Measurements from ENCODE around the gene ARHGAP22.

The ARHGAP22 gene

DNA sequence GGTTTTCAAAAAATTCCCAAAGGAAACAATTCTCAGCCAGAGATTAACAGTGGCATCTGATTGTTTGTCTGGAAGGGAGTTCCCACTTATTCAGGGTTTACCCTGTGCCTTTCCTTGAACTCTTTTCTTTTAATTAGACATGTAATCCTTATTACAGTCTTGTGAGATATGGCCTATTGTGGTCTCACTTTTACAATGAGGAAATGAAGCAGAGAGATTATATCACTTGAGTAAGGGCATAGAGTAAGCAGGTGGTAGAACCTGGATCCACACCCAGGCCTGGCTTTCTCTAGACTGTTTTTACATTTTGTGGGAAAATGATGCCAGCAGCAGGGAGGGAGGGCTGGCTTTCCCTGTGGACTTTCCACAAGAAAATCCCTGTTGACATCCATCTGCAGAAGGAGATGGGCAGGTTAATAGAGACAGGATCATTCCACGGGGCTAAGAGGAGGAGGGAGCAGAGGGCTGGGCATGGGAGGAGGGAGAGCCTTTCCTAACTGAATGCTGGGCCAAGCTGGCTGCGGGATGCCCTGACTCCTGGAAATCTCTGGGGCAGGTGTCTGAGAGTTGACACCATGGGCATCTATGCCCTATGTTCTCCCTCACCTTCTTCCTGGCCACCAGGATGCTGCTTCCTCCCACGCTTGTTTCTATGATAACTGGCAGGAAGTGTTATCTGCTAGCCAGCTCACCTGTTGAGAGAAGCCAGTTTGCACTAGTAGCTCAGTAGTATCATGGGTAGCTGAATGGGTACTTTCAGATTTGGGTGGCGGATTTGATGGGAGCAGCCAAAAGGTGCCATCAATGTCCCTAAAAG is 28.7 kb upstream of the ARHGAP22 start:
- TF ChIP-seq, protein P1, sequence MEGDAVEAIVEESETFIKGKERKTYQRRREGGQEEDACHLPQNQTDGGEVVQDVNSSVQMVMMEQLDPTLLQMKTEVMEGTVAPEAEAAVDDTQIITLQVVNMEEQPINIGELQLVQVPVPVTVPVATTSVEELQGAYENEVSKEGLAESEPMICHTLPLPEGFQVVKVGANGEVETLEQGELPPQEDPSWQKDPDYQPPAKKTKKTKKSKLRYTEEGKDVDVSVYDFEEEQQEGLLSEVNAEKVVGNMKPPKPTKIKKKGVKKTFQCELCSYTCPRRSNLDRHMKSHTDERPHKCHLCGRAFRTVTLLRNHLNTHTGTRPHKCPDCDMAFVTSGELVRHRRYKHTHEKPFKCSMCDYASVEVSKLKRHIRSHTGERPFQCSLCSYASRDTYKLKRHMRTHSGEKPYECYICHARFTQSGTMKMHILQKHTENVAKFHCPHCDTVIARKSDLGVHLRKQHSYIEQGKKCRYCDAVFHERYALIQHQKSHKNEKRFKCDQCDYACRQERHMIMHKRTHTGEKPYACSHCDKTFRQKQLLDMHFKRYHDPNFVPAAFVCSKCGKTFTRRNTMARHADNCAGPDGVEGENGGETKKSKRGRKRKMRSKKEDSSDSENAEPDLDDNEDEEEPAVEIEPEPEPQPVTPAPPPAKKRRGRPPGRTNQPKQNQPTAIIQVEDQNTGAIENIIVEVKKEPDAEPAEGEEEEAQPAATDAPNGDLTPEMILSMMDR (conservative IDR thresholded peaks at IDR 0.05; ENCODE audit: low read depth, low read length): no peak
- no peak for DNase-seq (ENCODE audit: low read depth)
- no peak overlapping the region for H3K4me3 ChIP-seq (ENCODE audit: low read length)

DNA sequence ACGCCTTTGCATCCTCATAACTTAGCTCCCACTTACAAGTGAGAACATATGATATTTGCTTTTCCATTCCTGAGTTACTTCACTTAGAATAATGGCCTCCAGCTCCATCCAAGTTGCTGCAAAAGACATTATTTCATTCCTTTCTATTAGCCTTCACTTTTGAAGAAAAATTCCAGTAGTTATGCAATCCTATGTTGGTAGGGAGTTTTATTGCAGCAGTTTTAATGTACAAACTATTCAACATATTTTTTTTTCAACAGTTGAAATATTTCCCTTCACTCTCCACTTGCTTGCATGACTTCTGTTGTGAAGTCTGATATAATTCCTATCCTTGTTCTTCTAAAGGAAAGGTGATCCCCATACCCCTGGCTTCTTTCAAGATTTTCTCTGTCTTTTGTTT is 27.3 kb upstream of the ARHGAP22 start:
- TF ChIP-seq, protein P1 (conservative IDR thresholded peaks at IDR 0.05; ENCODE audit: low read depth, low read length): no peak
- no peak for DNase-seq (ENCODE audit: low read depth)
- no peak overlapping the region for H3K4me3 ChIP-seq (ENCODE audit: low read length)

DNA sequence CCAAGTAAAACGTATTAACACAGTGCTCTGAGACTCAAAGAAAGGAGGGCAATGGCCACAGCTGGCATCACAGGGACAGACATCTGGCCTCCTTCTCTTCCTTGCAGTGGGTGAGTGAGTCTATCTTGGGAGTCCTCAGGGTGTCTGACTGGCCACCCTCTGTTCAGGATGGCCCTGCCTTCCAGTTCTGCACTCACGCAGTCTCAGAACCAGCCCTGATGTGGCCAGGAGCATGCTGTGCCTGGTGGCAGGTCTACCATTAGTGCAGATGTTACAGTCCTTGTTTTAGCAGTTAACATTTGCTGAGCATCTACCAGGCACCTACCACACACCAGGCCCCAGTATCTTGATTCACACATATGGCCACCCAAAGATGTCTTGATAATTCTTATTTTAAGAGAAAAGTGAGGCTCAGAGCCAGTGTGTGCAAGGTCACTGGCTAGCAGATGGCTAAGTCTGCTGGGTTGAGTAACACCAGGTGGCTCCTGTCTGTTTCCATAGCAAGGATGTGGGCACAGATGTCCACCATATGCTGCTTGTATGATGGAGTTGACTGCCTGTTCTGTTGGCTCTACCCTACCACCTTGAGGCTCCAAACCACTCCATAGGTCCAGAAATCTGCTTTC is 23.2 kb upstream of the ARHGAP22 start:
- TF ChIP-seq, protein P1 (conservative IDR thresholded peaks at IDR 0.05; ENCODE audit: low read depth, low read length): no peak
- no peak for DNase-seq (ENCODE audit: low read depth)
- H3K4me3 ChIP-seq (ENCODE audit: low read length): no peak overlapping the region

DNA sequence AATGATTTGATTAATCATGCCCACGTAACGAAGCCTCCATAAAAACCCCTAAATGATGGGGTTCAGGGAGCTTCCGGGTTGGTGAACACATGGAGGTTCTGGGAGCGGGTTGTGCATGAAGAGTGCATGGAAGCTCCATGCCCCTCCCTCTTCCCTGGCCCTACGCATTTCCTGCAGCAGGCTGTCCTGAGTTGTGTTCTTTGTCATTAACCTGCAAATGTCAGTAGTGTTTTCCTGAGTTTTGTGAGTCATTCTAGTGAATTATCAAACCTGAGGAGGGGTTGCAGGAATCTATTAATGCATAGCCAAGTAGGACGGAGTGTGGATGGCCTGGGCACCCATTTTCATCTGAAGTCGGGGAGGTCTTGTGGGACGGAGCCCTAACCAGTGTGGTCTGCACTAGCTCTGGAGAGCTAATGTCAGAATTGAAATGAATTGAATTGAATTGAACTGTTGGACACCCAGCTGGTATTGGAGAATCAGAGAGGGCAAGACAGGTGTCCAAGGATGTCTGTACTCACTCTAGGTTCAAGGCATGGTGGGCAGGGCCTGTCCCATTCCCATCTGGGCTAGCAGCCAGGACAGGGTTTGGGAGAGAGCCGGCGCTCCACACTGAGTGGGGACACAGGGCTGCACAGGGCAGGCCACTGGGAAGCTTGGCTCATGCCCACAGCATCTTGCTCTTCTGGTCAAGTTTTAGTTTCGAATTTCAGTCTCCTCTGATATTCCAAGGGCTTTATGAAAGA is 22.3 kb upstream of the ARHGAP22 start:
- no peak for DNase-seq (ENCODE audit: low read depth)
- TF ChIP-seq, protein P1 (conservative IDR thresholded peaks at IDR 0.05; ENCODE audit: low read depth, low read length): no peak
- no peak overlapping the region for H3K4me3 ChIP-seq (ENCODE audit: low read length)

DNA sequence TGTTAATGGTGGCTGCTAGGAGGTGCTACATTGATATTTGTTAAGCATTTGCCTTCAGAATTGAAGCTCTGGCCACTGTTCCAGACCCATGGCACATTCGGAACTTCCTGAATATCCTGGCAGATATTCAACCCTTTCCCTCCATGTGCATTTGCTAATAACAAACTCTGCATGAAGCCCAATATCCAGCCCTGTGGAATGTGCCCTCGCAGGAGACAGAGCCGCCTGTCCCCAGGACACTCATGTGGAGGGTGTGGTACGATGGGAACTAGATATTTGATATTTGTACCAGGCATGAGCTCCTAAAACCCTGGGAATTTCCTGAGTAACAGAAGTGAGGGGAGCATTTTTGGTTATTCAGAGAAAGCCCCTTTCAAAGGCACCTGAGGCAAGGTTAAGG is 21.6 kb upstream of the ARHGAP22 start:
- TF ChIP-seq, protein P1 (conservative IDR thresholded peaks at IDR 0.05; ENCODE audit: low read depth, low read length): no peak

DNA sequence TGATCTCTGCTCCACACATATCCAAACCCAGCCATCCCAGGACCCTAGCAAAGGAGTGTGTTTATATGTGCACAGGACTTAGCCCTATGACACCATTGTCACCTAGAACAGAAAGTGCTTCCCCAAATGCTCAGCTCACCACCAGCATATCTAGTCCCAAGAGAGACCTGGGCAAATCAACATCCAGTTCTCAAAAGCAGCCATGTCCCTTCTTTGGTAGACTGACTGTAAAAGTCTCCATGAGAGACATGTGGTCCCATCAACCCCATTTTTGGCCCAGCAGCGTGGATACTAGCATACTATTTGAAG is 20.9 kb upstream of the ARHGAP22 start:
- H3K4me3 ChIP-seq (ENCODE audit: low read length): no peak overlapping the region
- TF ChIP-seq, protein P1 (conservative IDR thresholded peaks at IDR 0.05; ENCODE audit: low read depth, low read length): no peak
- no peak for DNase-seq (ENCODE audit: low read depth)

More for the DNA sequence above, 21.6 kb upstream of the ARHGAP22 start:
- H3K4me3 ChIP-seq (ENCODE audit: low read length): no peak overlapping the region
- DNase-seq (ENCODE audit: low read depth): no peak
